HG02571 (cell line): ENCODE data around the gene TRERF1.

Source experiments
- ATAC-seq: cut with Tn5 transposase; IDR thresholded peaks from one replicate; pipeline ENCODE4 v1.9.1; 2021; ENCODE audit warnings: mild to moderate bottlenecking, moderate library complexity; ENCODE audit not compliant: unreplicated experiment

The TRERF1 gene

GRCh38 chr6:42374018-42374669 lies 77.6 kb downstream of the TRERF1 start:
- no peak for ATAC-seq

- ATAC-seq, result no peak
These were observed 79.0 kb downstream of the TRERF1 start for GRCh38 chr6:42372699-42373098.

GRCh38 chr6:42370323-42370985 lies 81.3 kb downstream of the TRERF1 start:
- no peak for ATAC-seq

- no peak for ATAC-seq
These were observed 82.2 kb downstream of the TRERF1 start for GRCh38 chr6:42369568-42369967.

GRCh38 chr6:42368181-42368580 lies 83.5 kb downstream of the TRERF1 start:
- no peak for ATAC-seq

GRCh38 chr6:42367353-42368011 lies 84.2 kb downstream of the TRERF1 start:
- peak; percentile 56 for ATAC-seq

- ATAC-seq, result no peak
These were observed 84.8 kb downstream of the TRERF1 start for GRCh38 chr6:42366999-42367352.

- ATAC-seq, result no peak
These were observed 85.6 kb downstream of the TRERF1 start for GRCh38 chr6:42366011-42366705.

GRCh38 chr6:42365021-42365420 lies 86.7 kb downstream of the TRERF1 start:
- ATAC-seq, result no peak

GRCh38 chr6:42363926-42364849 lies 87.5 kb downstream of the TRERF1 start:
- ATAC-seq, result no peak

- ATAC-seq, result no peak
These were observed 90.7 kb downstream of the TRERF1 start for GRCh38 chr6:42361036-42361435.

GRCh38 chr6:42359021-42359420 lies 92.7 kb downstream of the TRERF1 start:
- no peak for ATAC-seq

GRCh38 chr6:42355416-42355815 lies 96.3 kb downstream of the TRERF1 start:
- ATAC-seq, result no peak

GRCh38 chr6:42354702-42355101 lies 97.0 kb downstream of the TRERF1 start:
- no peak for ATAC-seq

GRCh38 chr6:42352856-42353564 lies 98.7 kb downstream of the TRERF1 start:
- no peak for ATAC-seq

- no peak for ATAC-seq
These were observed 100.8 kb downstream of the TRERF1 start for GRCh38 chr6:42350911-42351310.

- no peak for ATAC-seq
These were observed 101.8 kb downstream of the TRERF1 start for GRCh38 chr6:42349753-42350511.

- no peak for ATAC-seq
These were observed 104.3 kb downstream of the TRERF1 start for GRCh38 chr6:42347456-42347855.

- ATAC-seq, result no peak
These were observed 105.9 kb downstream of the TRERF1 start for GRCh38 chr6:42345696-42346416.
